Thymus (tissue), 11 donors: ENCODE data around the gene KRT78. TPM values are rescaled to one million over a fixed set of nuclear protein-coding genes. Genes with fewer than 3 reads are reported as not detected.

Source experiments
- DNase-seq, 9 donors: peaks; one replicate each; pipeline ENCODE4 v3.0.0-alpha.2; 2013; ENCODE audit warnings: low spot score in 9 of 9, low read depth in 6 of 9, missing footprints in 1 of 9
- H3K27ac ChIP-seq, 2 donors: one replicate each; pipeline ENCODE4 v1.5.1; 2013; ENCODE audit warnings: control low read depth in 1 of 2, low read depth in 1 of 2, low read length in 1 of 2, mild to moderate bottlenecking in 1 of 2, moderate library complexity in 1 of 2
- H3K27me3 ChIP-seq, 2 donors: one replicate each; pipeline ENCODE4 v1.5.1; 2013; ENCODE audit warnings: low read length in 1 of 2; ENCODE audit not compliant: control insufficient read depth in 2 of 2, insufficient read depth in 1 of 2
- H3K36me3 ChIP-seq, 2 donors: one replicate each; pipeline ENCODE4 v1.5.1; 2013; ENCODE audit warnings: low read length in 1 of 2, mild to moderate bottlenecking in 1 of 2, moderate library complexity in 1 of 2; ENCODE audit not compliant: control insufficient read depth in 2 of 2, insufficient read depth in 2 of 2
- H3K4me1 ChIP-seq, 2 donors: one replicate each; pipeline ENCODE4 v1.5.1; 2013; ENCODE audit warnings: low read length in 2 of 2; ENCODE audit not compliant: control insufficient read depth in 2 of 2, insufficient read depth in 2 of 2
- H3K4me3 ChIP-seq, 2 donors: one replicate each; pipeline ENCODE4 v1.5.1; 2013; ENCODE audit warnings: low read length in 2 of 2, control low read depth in 1 of 2, mild to moderate bottlenecking in 1 of 2
- H3K9me3 ChIP-seq, 2 donors: one replicate each; pipeline ENCODE4 v1.5.1; 2013; ENCODE audit warnings: low read length in 1 of 2, mild to moderate bottlenecking in 1 of 2; ENCODE audit not compliant: control insufficient read depth in 2 of 2, insufficient read depth in 1 of 2
- WGBS: extraction: QIAGEN DNeasy Blood & Tissue Kit; methylation state at CpG from one replicate; pipeline ENCODE4 v1.1.7; 2013; 5-methylcytosine and 5-hydroxymethylcytosine counted together
- polyA plus RNA-seq: library from polyadenylated mRNA; stranded (reverse); fragments of 200-250 nt; gene quantifications from one replicate; pipeline ENCODE4 v1.2.3, GENCODE V29; 2013
- total RNA-seq: library from RNA; stranded (reverse); fragments of 120-200 nt; gene quantifications from one replicate; pipeline ENCODE4 v1.2.4, GENCODE V29; 2013
- donor health status: healthy.

KRT78 gene
- total and polyA plus RNA-seq, 2 donors: 0.42 to 7.2 TPM

GRCh38 chr12:52790427-52791270, 58.1 kb downstream of the KRT78 start:
- no peaks in the 10 kb centered on the region for H3K9me3 ChIP-seq
- DNase-seq: no peak
- no peak overlapping the region for H3K4me3 ChIP-seq
- H3K27ac ChIP-seq: no peak overlapping the region
- peaks cover 8 to 39% of the 10 kb centered on the region in 2 donors for H3K27me3 ChIP-seq
- 76% methylated on average over 19 of the region's 19 CpGs for WGBS
- no peaks in the 10 kb centered on the region for H3K36me3 ChIP-seq
- peaks cover 0 to 3% of the 10 kb centered on the region in 2 donors for H3K4me1 ChIP-seq

- H3K36me3 ChIP-seq: no peaks in the 10 kb centered on the region
- H3K27ac ChIP-seq: no peak overlapping the region
- H3K4me1 ChIP-seq: peaks cover 0 to 3% of the 10 kb centered on the region in 2 donors
- WGBS: 28% methylated on average over 50 of the region's 50 CpGs
- DNase-seq: no peak
- H3K4me3 ChIP-seq: no peak overlapping the region
- H3K9me3 ChIP-seq: no peaks in the 10 kb centered on the region
- peaks cover 8 to 38% of the 10 kb centered on the region in 2 donors for H3K27me3 ChIP-seq
Observed at GRCh38 chr12:52789637-52790426, 59.0 kb downstream of the KRT78 start.

- Histone ChIP-seq H3K27ac (no peak overlapping the region), H3K36me3 (no peaks in the 10 kb centered on the region), H3K4me1 (peaks cover 0 to 3% of the 10 kb centered on the region in 2 donors), H3K27me3 (peaks cover 8 to 38% of the 10 kb centered on the region in 2 donors), H3K4me3 (no peak overlapping the region), H3K9me3 (no peaks in the 10 kb centered on the region)
- no peak for DNase-seq
- WGBS: 97% methylated on average over 11 of the region's 11 CpGs
Observed at GRCh38 chr12:52788876-52789636, 59.7 kb downstream of the KRT78 start.

GRCh38 chr12:52788192-52788875, 60.5 kb downstream of the KRT78 start:
- Histone ChIP-seq H3K4me1 (peaks cover 0 to 3% of the 10 kb centered on the region in 2 donors), H3K9me3 (no peaks in the 10 kb centered on the region), H3K27ac (no peak overlapping the region), H3K36me3 (no peaks in the 10 kb centered on the region), H3K4me3 (no peak overlapping the region), H3K27me3 (peaks cover 8 to 38% of the 10 kb centered on the region in 2 donors)
- DNase-seq: no peak
- WGBS: 74% methylated on average over 6 of the region's 6 CpGs

Other genes starting within 250 kb of the KRT78 start
- gene KRT72, start 247.5 kb downstream of the KRT78 start, total RNA-seq: 0.33 TPM
- 12.0 TPM for gene KRT72, start 247.5 kb downstream of the KRT78 start, polyA plus RNA-seq
- gene KRT73, start 230.4 kb downstream of the KRT78 start, total RNA-seq: 0.28 TPM
- 1.9 TPM for gene KRT73, start 230.4 kb downstream of the KRT78 start, polyA plus RNA-seq
- 3.6 TPM for gene KRT2, start 196.8 kb downstream of the KRT78 start, total RNA-seq
- gene KRT2, start 196.8 kb downstream of the KRT78 start, polyA plus RNA-seq: 26.4 TPM
- gene KRT1, start 168.6 kb downstream of the KRT78 start, total RNA-seq: 9.3 TPM
- 507 TPM for gene KRT1, start 168.6 kb downstream of the KRT78 start, polyA plus RNA-seq
- gene KRT77, start 145.5 kb downstream of the KRT78 start, total RNA-seq: 0.66 TPM
- gene KRT77, start 145.5 kb downstream of the KRT78 start, polyA plus RNA-seq: 4.1 TPM
- gene KRT76, start 71.6 kb downstream of the KRT78 start, total RNA-seq: 0.14 TPM
- gene KRT76, start 71.6 kb downstream of the KRT78 start, polyA plus RNA-seq: 0.91 TPM
- 0.14 TPM for gene KRT3, start 52.9 kb downstream of the KRT78 start, total RNA-seq
- 1.0 TPM for gene KRT3, start 52.9 kb downstream of the KRT78 start, polyA plus RNA-seq
- gene KRT4, start 34.9 kb downstream of the KRT78 start, total RNA-seq: 0.66 TPM
- gene KRT4, start 34.9 kb downstream of the KRT78 start, polyA plus RNA-seq: 24.8 TPM
- 1.0 TPM for gene KRT79, start 14.7 kb downstream of the KRT78 start, total RNA-seq
- gene KRT79, start 14.7 kb downstream of the KRT78 start, polyA plus RNA-seq: 25.8 TPM
- gene KRT8, start 56.1 kb upstream of the KRT78 start, total RNA-seq: 100 TPM
- 142 TPM for gene KRT8, start 56.1 kb upstream of the KRT78 start, polyA plus RNA-seq
- gene KRT18, start 100.1 kb upstream of the KRT78 start, total RNA-seq: 23.6 TPM
- gene KRT18, start 100.1 kb upstream of the KRT78 start, polyA plus RNA-seq: 60.2 TPM
- 432 TPM for gene EIF4B, start 157.5 kb upstream of the KRT78 start, total RNA-seq
- gene EIF4B, start 157.5 kb upstream of the KRT78 start, polyA plus RNA-seq: 148 TPM
- 2.3 TPM for gene TNS2, start 201.1 kb upstream of the KRT78 start, total RNA-seq
- gene TNS2, start 201.1 kb upstream of the KRT78 start, polyA plus RNA-seq: 40.4 TPM
- 9.1 TPM for gene SPRYD3, start 230.4 kb upstream of the KRT78 start, total RNA-seq
- gene SPRYD3, start 230.4 kb upstream of the KRT78 start, polyA plus RNA-seq: 17.3 TPM
- 10.0 TPM for gene IGFBP6, start 248.7 kb upstream of the KRT78 start, total RNA-seq
- gene IGFBP6, start 248.7 kb upstream of the KRT78 start, polyA plus RNA-seq: 27.4 TPM